KMS-11 (cell line): Measurements from ENCODE around the gene RUNX3.

Experiments used
- H2AFZ ChIP-seq: fragments of 200-600 bp; sonication (generic); 2 replicates; pipeline ENCODE4 v1.6.1; 2016; ENCODE audit warnings: antibody characterized with exemption, mixed run types, low read depth
- H3K27ac ChIP-seq: fragments of 200-600 bp; sonication (generic); 2 replicates; pipeline ENCODE4 v1.6.1; 2016; ENCODE audit warnings: mild to moderate bottlenecking, mixed run types
- H3K27me3 ChIP-seq: fragments of 200-600 bp; sonication (generic); 2 replicates; pipeline ENCODE4 v1.6.1; 2017; ENCODE audit warnings: mild to moderate bottlenecking, low read depth, mixed run types, moderate library complexity; ENCODE audit not compliant: insufficient read depth
- H3K36me3 ChIP-seq: fragments of 200-600 bp; sonication (generic); 2 replicates; pipeline ENCODE4 v1.6.1; 2017; ENCODE audit warnings: mild to moderate bottlenecking, mixed run types; ENCODE audit not compliant: insufficient read depth
- H3K4me1 ChIP-seq: fragments of 200-600 bp; sonication (generic); 2 replicates; pipeline ENCODE4 v1.6.1; 2016; ENCODE audit warnings: mild to moderate bottlenecking, low read depth, mixed run types; ENCODE audit not compliant: poor library complexity, severe bottlenecking
- H3K4me2 ChIP-seq: fragments of 200-600 bp; sonication (generic); 2 replicates; pipeline ENCODE4 v1.7.0; 2016; ENCODE audit warnings: mild to moderate bottlenecking, mixed run types
- H3K4me3 ChIP-seq: fragments of 200-600 bp; sonication (generic); IDR thresholded peaks from 2 replicates; pipeline ENCODE4 v1.6.1; 2017; ENCODE audit warnings: low read depth, low read length, mixed read lengths; ENCODE audit not compliant: insufficient read depth
- H3K79me2 ChIP-seq: fragments of 200-600 bp; sonication (generic); 2 replicates; pipeline ENCODE4 v1.6.1; 2016; ENCODE audit warnings: low read depth, mixed run types; ENCODE audit not compliant: insufficient read depth
- H3K9ac ChIP-seq: fragments of 200-600 bp; sonication (generic); 2 replicates; pipeline ENCODE4 v1.6.1; 2016; ENCODE audit warnings: mild to moderate bottlenecking, mixed run types
- H4K20me1 ChIP-seq: fragments of 200-600 bp; sonication (generic); 2 replicates; pipeline ENCODE4 v1.6.1; 2016; ENCODE audit warnings: mild to moderate bottlenecking, mixed run types; ENCODE audit not compliant: insufficient read depth
- CTCF ChIP-seq: fragments of 200-600 bp; sonication (generic); conservative IDR thresholded peaks from 2 replicates; pipeline ENCODE4 v1.6.1; 2017; ENCODE audit warnings: low read depth, mild to moderate bottlenecking, antibody characterized with exemption, low read length, moderate library complexity, mixed read lengths

RUNX3 gene

GRCh38 chr1:24936684-24937083 is 6.6 kb upstream of the RUNX3 start:
- Histone ChIP-seq H3K36me3 (no peaks in the 10 kb centered on the region), H3K79me2 (no peaks in the 10 kb centered on the region), H3K9ac (no peak overlapping the region), H3K27me3 (no peaks in the 10 kb centered on the region), H4K20me1 (no peaks in the 10 kb centered on the region), H2AFZ (no peak overlapping the region), H3K4me2 (no peak overlapping the region), H3K4me3 (no peak overlapping the region), H3K4me1 (no peaks in the 10 kb centered on the region), H3K27ac (no peak overlapping the region)
- no peak for TF ChIP-seq CTCF

- Histone ChIP-seq H3K4me1 (peaks cover 3% of the 10 kb centered on the region), H3K9ac (no peak overlapping the region), H2AFZ (no peak overlapping the region), H3K27me3 (no peaks in the 10 kb centered on the region), H4K20me1 (no peaks in the 10 kb centered on the region), H3K27ac (no peak overlapping the region), H3K36me3 (no peaks in the 10 kb centered on the region), H3K4me3 (no peak overlapping the region), H3K4me2 (no peak overlapping the region), H3K79me2 (no peaks in the 10 kb centered on the region)
- TF ChIP-seq CTCF: no peak
Measured at GRCh38 chr1:24935615-24936484, 5.8 kb upstream of the RUNX3 start.

GRCh38 chr1:24935196-24935526 is 5.1 kb upstream of the RUNX3 start:
- Histone ChIP-seq H3K4me1 (peaks cover 7% of the 10 kb centered on the region), H3K36me3 (no peaks in the 10 kb centered on the region), H3K27ac (no peak overlapping the region), H3K4me3 (no peak overlapping the region), H3K9ac (no peak overlapping the region), H3K4me2 (no peak overlapping the region), H4K20me1 (no peaks in the 10 kb centered on the region), H3K27me3 (no peaks in the 10 kb centered on the region), H3K79me2 (no peaks in the 10 kb centered on the region), H2AFZ (no peak overlapping the region)
- TF ChIP-seq CTCF: no peak

GRCh38 chr1:24934310-24935195 is 4.5 kb upstream of the RUNX3 start:
- no peak overlapping the region for H2AFZ ChIP-seq
- no peak for TF ChIP-seq CTCF
- H4K20me1 ChIP-seq: no peaks in the 10 kb centered on the region
- peaks cover 1% of the 10 kb centered on the region; the same call in 1 of the 2 replicates for H3K79me2 ChIP-seq
- no peaks in the 10 kb centered on the region for H3K36me3 ChIP-seq
- H3K27me3 ChIP-seq: no peaks in the 10 kb centered on the region
- H3K4me2 ChIP-seq: no peak overlapping the region
- H3K4me3 ChIP-seq: no peak overlapping the region
- no peak overlapping the region for H3K9ac ChIP-seq
- H3K4me1 ChIP-seq: peaks cover 7% of the 10 kb centered on the region
- no peak overlapping the region for H3K27ac ChIP-seq
